ENCODE results near the gene WTIP.

WTIP gene

GRCh38 chr19:34482380-34483250 is 1.1 kb downstream of the WTIP start:
- H3K4me3 ChIP-seq (ENCODE audit: low read depth, low read length) = no peak overlapping the region
- TF ChIP-seq CTCF (IDR thresholded peaks at IDR 0.05; ENCODE audit: borderline replicate concordance, insufficient read depth, low read depth, low read length) = no peak

GRCh38 chr19:34484328-34484727 is 2.8 kb downstream of the WTIP start:
- H3K4me3 ChIP-seq (ENCODE audit: low read depth, low read length) = no peak overlapping the region
- TF ChIP-seq CTCF (IDR thresholded peaks at IDR 0.05; ENCODE audit: borderline replicate concordance, insufficient read depth, low read depth, low read length) = no peak

- no peak for TF ChIP-seq CTCF (IDR thresholded peaks at IDR 0.05; ENCODE audit: borderline replicate concordance, insufficient read depth, low read depth, low read length)
- H3K4me3 ChIP-seq (ENCODE audit: low read depth, low read length) = no peak overlapping the region
Observed at GRCh38 chr19:34485831-34486230, 4.3 kb downstream of the WTIP start.

GRCh38 chr19:34487651-34488051 is 6.1 kb downstream of the WTIP start:
- no peak for TF ChIP-seq CTCF (IDR thresholded peaks at IDR 0.05; ENCODE audit: borderline replicate concordance, insufficient read depth, low read depth, low read length)
- H3K4me3 ChIP-seq (ENCODE audit: low read depth, low read length) = no peak overlapping the region

GRCh38 chr19:34489175-34489574 is 7.6 kb downstream of the WTIP start:
- no peak overlapping the region for H3K4me3 ChIP-seq (ENCODE audit: low read depth, low read length)
- no peak for TF ChIP-seq CTCF (IDR thresholded peaks at IDR 0.05; ENCODE audit: borderline replicate concordance, insufficient read depth, low read depth, low read length)

GRCh38 chr19:34490141-34490766 is 8.7 kb downstream of the WTIP start:
- no peak overlapping the region for H3K4me3 ChIP-seq (ENCODE audit: low read depth, low read length)
- no peak for TF ChIP-seq CTCF (IDR thresholded peaks at IDR 0.05; ENCODE audit: borderline replicate concordance, insufficient read depth, low read depth, low read length)
